ENCODE data around the gene SH2D4B.

The SH2D4B gene

DNA sequence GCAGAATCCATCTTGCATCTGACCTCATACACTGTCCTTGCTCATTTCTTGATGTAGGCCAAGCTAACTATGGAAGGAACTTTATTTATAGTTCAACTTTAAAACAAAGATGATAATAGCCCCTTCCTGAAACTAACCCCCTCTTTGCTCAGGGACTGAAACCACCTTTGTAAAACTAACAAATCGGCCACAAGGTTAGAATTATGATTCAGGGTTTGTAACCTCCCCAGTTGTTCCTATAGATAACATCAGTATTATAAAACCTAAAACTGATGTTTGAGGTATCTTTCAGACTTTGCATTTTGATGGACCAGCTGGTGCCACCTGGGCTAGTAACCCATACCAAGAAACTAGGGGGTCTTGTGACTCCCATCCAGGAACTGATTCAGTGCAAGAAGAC, 143.4 kb downstream of the SH2D4B start:
- no peak for DNase-seq (ENCODE audit: low read depth in 1 of 2, low spot score in 1 of 2)

GRCh38 chr10:80684259-80684658, 146.6 kb downstream of the SH2D4B start:
- DNase-seq (ENCODE audit: low read depth in 1 of 2, low spot score in 1 of 2) = no peak

DNA sequence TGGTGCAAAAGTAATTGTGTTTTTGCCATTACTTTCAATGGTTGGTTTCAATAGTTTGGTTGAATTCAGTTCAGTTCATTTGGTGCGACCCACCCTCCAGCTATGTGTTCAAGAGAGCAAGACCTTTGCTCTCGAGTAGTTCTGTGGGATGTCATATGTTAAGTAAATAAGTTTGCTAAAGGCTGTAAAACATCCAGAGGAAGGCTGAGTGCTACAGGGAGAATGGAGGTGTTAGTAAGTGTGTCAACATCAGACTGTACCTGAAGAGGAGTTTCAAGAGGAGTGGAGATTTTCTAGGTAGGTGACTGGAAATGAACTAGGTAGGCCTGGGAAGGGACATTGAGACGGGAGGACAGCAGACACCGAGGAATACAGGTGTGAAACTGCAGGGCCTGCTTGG, 147.7 kb downstream of the SH2D4B start:
- no peak for DNase-seq (ENCODE audit: low read depth in 1 of 2, low spot score in 1 of 2)

DNA sequence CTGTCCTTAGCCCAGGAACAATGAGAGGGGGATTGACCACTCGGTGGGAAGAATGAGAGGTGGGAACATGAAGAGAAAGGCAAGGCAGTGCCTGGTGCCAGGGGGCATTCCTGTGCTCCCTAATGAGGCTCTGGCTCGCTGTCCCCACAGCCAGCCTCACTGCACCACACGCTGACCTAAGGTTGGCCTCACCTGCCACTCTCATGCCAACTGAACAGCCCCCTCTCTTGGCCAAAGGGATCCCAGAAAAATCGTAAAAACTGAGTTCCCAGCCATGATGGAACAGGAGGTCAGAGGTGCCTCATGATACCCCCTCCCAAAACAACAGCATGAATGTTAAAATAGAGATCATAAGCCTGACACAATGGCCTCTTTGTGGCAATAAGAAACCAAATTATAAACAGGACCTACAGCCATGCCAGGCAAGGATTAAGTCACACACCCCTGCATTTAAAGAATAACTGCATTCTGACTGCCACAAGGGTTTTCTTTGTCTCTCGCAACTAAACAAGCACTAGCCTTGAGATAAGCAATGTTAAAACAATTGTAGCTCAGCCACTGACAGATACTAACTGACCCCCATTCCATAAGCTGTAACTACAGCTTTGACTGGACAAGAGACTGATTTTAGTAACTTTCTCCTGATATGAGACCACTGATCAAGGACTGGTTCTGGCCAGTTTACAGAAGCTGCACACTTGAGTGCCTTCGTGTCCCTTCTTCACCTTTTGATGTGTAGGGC, 149.2 kb downstream of the SH2D4B start:
- DNase-seq (ENCODE audit: low read depth in 1 of 2, low spot score in 1 of 2) = no peak

- no peak for DNase-seq (ENCODE audit: low read depth in 1 of 2, low spot score in 1 of 2)
Observed at GRCh38 chr10:80687476-80687789, 149.7 kb downstream of the SH2D4B start.

- DNase-seq (ENCODE audit: low read depth in 1 of 2, low spot score in 1 of 2) = no peak
Observed at GRCh38 chr10:80690434-80690833, 152.7 kb downstream of the SH2D4B start.

- DNase-seq (ENCODE audit: low read depth in 1 of 2, low spot score in 1 of 2) = no peak
Observed at GRCh38 chr10:80691441-80691840, 153.7 kb downstream of the SH2D4B start.

- DNase-seq (ENCODE audit: low read depth in 1 of 2, low spot score in 1 of 2) = no peak
Observed at GRCh38 chr10:80693565-80693964, 155.9 kb downstream of the SH2D4B start.

GRCh38 chr10:80694930-80695329, 157.2 kb downstream of the SH2D4B start:
- DNase-seq (ENCODE audit: low read depth in 1 of 2, low spot score in 1 of 2) = no peak
